A549 (cell line): ENCODE measurements around the gene IPPK. TPM values are rescaled to one million over a fixed set of nuclear protein-coding genes. Genes with fewer than 3 reads are reported as not detected.

ENCODE experiments used
- ATAC-seq, 2 experiments: fragments of 200-7000 bp in 1 of 2; fragments of >200 bp in 1 of 2; cut with Nextera tagmentation in 1 of 2; cut with Tn5 transposase in 1 of 2; 3 replicates each; pipeline versions ENCODE4 v1.8.0 to v1.9.1; 2018 to 2020; ENCODE audit warnings: mild to moderate bottlenecking in 1 of 2, moderate library complexity in 1 of 2
- CTCF ChIA-PET: fragments of 300-600 bp; sonication (Branson Sonifier 250); formaldehyde crosslinking; extraction: SDS; loops from one replicate; lab custom pipeline; 2021; ENCODE audit warnings: antibody characterized with exemption, inconsistent platforms; lab: Yijun Ruan, JAX
- POLR2A ChIA-PET: fragments of 350-600 bp; formaldehyde crosslinking; extraction: SDS; loops from one replicate; lab custom pipeline; 2021; ENCODE audit warnings: antibody characterized with exemption, inconsistent platforms; lab: Yijun Ruan, JAX
- DNase-seq, 2 experiments: peaks; one replicate each; pipeline versions ENCODE4 v3.0.0 to v3.0.0-alpha.2; 2011 to 2016; ENCODE audit warnings: low read depth in 1 of 2, low spot score in 1 of 2
- FAIRE-seq: peaks from 2 replicates; lab custom pipeline; 2011; peaks lifted over from hg19 to GRCh38; lab: Jason Lieb, UNC
- H3K27ac ChIP-seq, 2 experiments: fragments of >200 bp; sonication (Bioruptor Twin); formaldehyde crosslinking; 3 replicates each; pipeline ENCODE4 v1.5.1; 2016 to 2017
- H3K4me1 ChIP-seq: fragments of >200 bp; sonication (Bioruptor Twin); formaldehyde crosslinking; 3 replicates; pipeline ENCODE4 v1.6.1; 2016
- H3K4me2 ChIP-seq: fragments of >200 bp; sonication (Bioruptor Twin); formaldehyde crosslinking; 3 replicates; pipeline ENCODE4 v1.6.1; 2016
- H3K4me3 ChIP-seq: fragments of >200 bp; sonication (Bioruptor Twin); formaldehyde crosslinking; 3 replicates; pipeline ENCODE4 v1.5.1; 2016
- H3K9me3 ChIP-seq: fragments of >200 bp; sonication (Bioruptor Twin); formaldehyde crosslinking; 3 replicates; pipeline ENCODE4 v1.6.1; 2016
- CBX2 ChIP-seq: fragments of 200-600 bp; sonication (generic); IDR thresholded peaks from 2 replicates; pipeline ENCODE4 v1.6.1; 2016; ENCODE audit warnings: low read depth, mild to moderate bottlenecking, borderline replicate concordance
- CBX8 ChIP-seq: fragments of 200-600 bp; sonication (generic); IDR thresholded peaks from 2 replicates; pipeline ENCODE4 v1.6.1; 2016
- CEBPB ChIP-seq, 2 experiments: fragments of >200 bp in 1 of 2; sonication (Bioruptor Twin) in 1 of 2; formaldehyde crosslinking in 1 of 2; IDR thresholded peaks; 2 replicates each; pipeline ENCODE4 v1.6.1; 2012 to 2016
- CHD2 ChIP-seq: fragments of 150-350 bp; IDR thresholded peaks from 2 replicates; pipeline ENCODE4 v1.6.1; 2014; ENCODE audit warnings: low read length; ENCODE audit not compliant: partially characterized antibody
- E2F6 ChIP-seq: IDR thresholded peaks from 2 replicates; pipeline ENCODE4 v1.6.1; 2012; ENCODE audit warnings: low read depth, borderline replicate concordance
- EHF ChIP-seq: fragments of 250-450 bp; sonication (Bioruptor Pico); IDR thresholded peaks from 2 replicates; pipeline ENCODE4 v1.5.0; 2020; ENCODE audit warnings: mild to moderate bottlenecking
- EHMT2 ChIP-seq: fragments of 200-600 bp; sonication (generic); IDR thresholded peaks from 2 replicates; pipeline ENCODE4 v1.6.1; 2016; ENCODE audit warnings: antibody characterized with exemption, low read depth, mild to moderate bottlenecking, moderate library complexity
- EP300 ChIP-seq, 2 experiments: fragments of >200 bp; sonication (Bioruptor Twin); formaldehyde crosslinking; IDR thresholded peaks; 2 replicates in 1 of 2; 3 replicates in 1 of 2; pipeline ENCODE4 v1.6.1; 2016 to 2017
- ESRRA ChIP-seq: fragments of 150-350 bp; IDR thresholded peaks from 2 replicates; pipeline ENCODE4 v1.6.1; 2014; ENCODE audit warnings: mild to moderate bottlenecking, low read length, borderline replicate concordance
- FOSB ChIP-seq: fragments of 250-450 bp; sonication (Bioruptor Pico); IDR thresholded peaks from 2 replicates; pipeline ENCODE4 v1.5.0; 2020; ENCODE audit warnings: mild to moderate bottlenecking, moderate library complexity
- FOSL2 ChIP-seq, 2 experiments: fragments of 450-650 bp in 1 of 2; fragments of >200 bp in 1 of 2; sonication (Bioruptor Twin) in 1 of 2; formaldehyde crosslinking; IDR thresholded peaks; 2 replicates each; pipeline versions ENCODE4 v1.5.0 to v1.6.1; 2016 to 2020; ENCODE audit warnings: mild to moderate bottlenecking in 1 of 2, moderate library complexity in 1 of 2
- FOXS1 ChIP-seq: fragments of 250-450 bp; sonication (Bioruptor Pico); IDR thresholded peaks from 2 replicates; pipeline ENCODE4 v1.5.0; 2020; ENCODE audit warnings: mild to moderate bottlenecking, moderate library complexity
- GATA3 ChIP-seq: IDR thresholded peaks from 2 replicates; pipeline ENCODE4 v1.6.1; 2012; ENCODE audit warnings: borderline replicate concordance
- HES2 ChIP-seq: fragments of >200 bp; sonication (Bioruptor Twin); formaldehyde crosslinking; IDR thresholded peaks from 2 replicates; pipeline ENCODE4 v1.6.1; 2016
- HEYL ChIP-seq: fragments of 250-450 bp; sonication (Bioruptor Pico); IDR thresholded peaks from 2 replicates; pipeline ENCODE4 v1.8.0; 2021; ENCODE audit warnings: mild to moderate bottlenecking, moderate library complexity
- HMGXB4 ChIP-seq: fragments of 250-450 bp; sonication (Bioruptor Pico); IDR thresholded peaks from 2 replicates; pipeline ENCODE4 v1.5.0; 2021; ENCODE audit warnings: mild to moderate bottlenecking, moderate library complexity, borderline replicate concordance
- HOXB13 ChIP-seq: fragments of 250-450 bp; sonication (Bioruptor Pico); IDR thresholded peaks from 2 replicates; pipeline ENCODE4 v1.5.0; 2020; ENCODE audit warnings: low read depth, mild to moderate bottlenecking, moderate library complexity
- HOXB5 ChIP-seq: fragments of 250-450 bp; sonication (Bioruptor Pico); IDR thresholded peaks from 2 replicates; pipeline ENCODE4 v1.5.0; 2020; ENCODE audit warnings: mild to moderate bottlenecking, moderate library complexity
- KDM5A ChIP-seq: fragments of 200-600 bp; sonication (generic); IDR thresholded peaks from 2 replicates; pipeline ENCODE4 v1.6.1; 2016; ENCODE audit warnings: antibody characterized with exemption, mild to moderate bottlenecking
- MAFK ChIP-seq: fragments of 450-650 bp; IDR thresholded peaks from 2 replicates; pipeline ENCODE4 v1.6.1; 2014; ENCODE audit not compliant: partially characterized antibody
- MAX ChIP-seq: IDR thresholded peaks from 2 replicates; pipeline ENCODE4 v1.6.1; 2012
- MYC ChIP-seq: IDR thresholded peaks from 2 replicates; pipeline ENCODE4 v1.6.1; 2012; ENCODE audit warnings: mild to moderate bottlenecking, inconsistent platforms, low read length, improper control_type of control experiment, borderline replicate concordance
- NFE2L2 ChIP-seq: fragments of 150-350 bp; conservative IDR thresholded peaks from 2 replicates; pipeline ENCODE4 v1.6.1; 2014; ENCODE audit warnings: low read length
- NPAS2 ChIP-seq: fragments of 250-450 bp; sonication (Bioruptor Pico); IDR thresholded peaks from 2 replicates; pipeline ENCODE4 v1.8.0; 2022; ENCODE audit warnings: mild to moderate bottlenecking, moderate library complexity, borderline replicate concordance
- POLR2AphosphoS2 ChIP-seq: conservative IDR thresholded peaks from 2 replicates; pipeline ENCODE4 v1.6.1; 2012; ENCODE audit warnings: low read length, improper control_type of control experiment, inconsistent platforms
- RNF2 ChIP-seq: fragments of 200-600 bp; sonication (generic); IDR thresholded peaks from 2 replicates; pipeline ENCODE4 v1.6.1; 2016; ENCODE audit warnings: low read depth, mild to moderate bottlenecking, antibody characterized with exemption, moderate library complexity, borderline replicate concordance
- SMC3 ChIP-seq: fragments of >200 bp; sonication (Bioruptor Twin); formaldehyde crosslinking; IDR thresholded peaks from 3 replicates; pipeline ENCODE4 v1.6.1; 2018; ENCODE audit warnings: inconsistent platforms
- SREBF2 ChIP-seq: fragments of 450-650 bp; IDR thresholded peaks from 2 replicates; pipeline ENCODE4 v1.6.1; 2014; ENCODE audit warnings: mild to moderate bottlenecking, moderate library complexity
- TP53 ChIP-seq: fragments of 250-450 bp; sonication (Bioruptor Pico); IDR thresholded peaks from 2 replicates; pipeline ENCODE4 v1.5.0; 2021; ENCODE audit warnings: mild to moderate bottlenecking, moderate library complexity
- ZC3H11A ChIP-seq: fragments of 450-650 bp; IDR thresholded peaks from 2 replicates; pipeline ENCODE4 v1.6.1; 2014; ENCODE audit warnings: antibody characterized with exemption, mild to moderate bottlenecking
- ZNF302 ChIP-seq: fragments of 250-450 bp; sonication (Bioruptor Pico); IDR thresholded peaks from 2 replicates; pipeline ENCODE4 v1.9.0; 2021; ENCODE audit warnings: inconsistent platforms, mild to moderate bottlenecking, moderate library complexity
- ZSCAN20 ChIP-seq: fragments of 250-450 bp; sonication (Bioruptor Pico); IDR thresholded peaks from 2 replicates; pipeline ENCODE4 v1.8.0; 2022; ENCODE audit warnings: mild to moderate bottlenecking, moderate library complexity
- WGBS: methylation state at CpG from one replicate; pipeline ENCODE4 v1.1.6; 2017; ENCODE audit errors: missing lambda C conversion rate; 5-methylcytosine and 5-hydroxymethylcytosine counted together
- polyA plus RNA-seq, 4 experiments: library from polyadenylated mRNA; depleted of rRNA in 3 of 4; stranded (reverse); fragments of >200 nt; fragmentation: RNase III in 1 of 4; extraction: RNeasy Plus Mini Kit Qiagen cat#74134 plus additional on column Dnase treatment in 1 of 4; gene quantifications; 2 replicates in 3 of 4; 3 replicates in 1 of 4; pipeline ENCODE4 v1.2.3, GENCODE V29; 2011 to 2017

Gene IPPK
- polyA plus RNA-seq, 2 of the 4 experiments (the other 2 are of a cell fraction) = 12.2 to 20.0 TPM

- H3K27ac ChIP-seq = no peak overlapping the region
- TF ChIP-seq NPAS2 (CRISPR knock-in tag) (no peak), KDM5A (no peak), NFE2L2 (no peak), HOXB13 (no peak), MAX (no peak), MAFK (no peak), POLR2AphosphoS2 (no peak), EHMT2 (no peak), GATA3 (no peak), FOXS1 (CRISPR knock-in tag) (no peak), ESRRA (no peak)
- ChIA-PET POLR2A (no interaction called here), CTCF (interaction anchor here (6.0 kb wide), 1 partner anchor 16 kb away, joined by 30 read pairs; no protein-coding TSS in a partner anchor)
- FAIRE-seq = no peak
- DNase-seq = no peak
- H3K4me2 ChIP-seq = no peak overlapping the region
- no peaks in the 10 kb centered on the region for H3K4me1 ChIP-seq
- no peak for ATAC-seq
- 93% methylated on average over 10 of the region's 10 CpGs for WGBS
- no peaks in the 10 kb centered on the region for H3K9me3 ChIP-seq
- no peak overlapping the region for H3K4me3 ChIP-seq
These were observed 51.2 kb downstream of the IPPK start for GRCh38 chr9:92618633-92619225.

- Histone ChIP-seq H3K4me1 (no peaks in the 10 kb centered on the region), H3K4me3 (no peak overlapping the region)
- 93% methylated on average over 11 of the region's 11 CpGs for WGBS
- ATAC-seq (no peak), FAIRE-seq (no peak)
- POLR2A ChIA-PET = no interaction called here
- TF ChIP-seq ZNF302 (CRISPR knock-in tag) = no peak
- TF ChIP-seq FOSB = no peak
- no peak for TF ChIP-seq CBX8
- TF ChIP-seq CEBPB (IDR thresholded peaks at IDR 0.05) = no peak
- TF ChIP-seq EP300 (IDR thresholded peaks at IDR 0.05) = no peak
- TF ChIP-seq HEYL (CRISPR knock-in tag) = no peak
- no peak for TF ChIP-seq MYC
- TF ChIP-seq, all 56 proteins: peak for 0
- Histone ChIP-seq H3K9me3 (no peaks in the 10 kb centered on the region), H3K4me2 (no peak overlapping the region), H3K27ac (no peak overlapping the region)
- CTCF ChIA-PET = interaction anchor here (6.0 kb wide), 1 partner anchor 17 kb away, joined by 30 read pairs; no protein-coding TSS in a partner anchor
- no peak for DNase-seq
These were observed 51.9 kb downstream of the IPPK start for GRCh38 chr9:92617951-92618510.

- no peak overlapping the region for H3K27ac ChIP-seq
- ChIA-PET CTCF (interaction anchor here (1.3 to 6.0 kb wide), 2 partner anchors 18 to 174 kb away, joined by 4 to 30 read pairs; no protein-coding TSS in a partner anchor), POLR2A (no interaction called here)
- H3K4me2 ChIP-seq = no peak overlapping the region
- no peak overlapping the region for H3K4me3 ChIP-seq
- ATAC-seq = no peak
- DNase-seq = no peak
- H3K4me1 ChIP-seq = no peaks in the 10 kb centered on the region
- H3K9me3 ChIP-seq = no peaks in the 10 kb centered on the region
- no peak for TF ChIP-seq ZNF302 (CRISPR knock-in tag)
- no peak for TF ChIP-seq CBX2
- TF ChIP-seq SMC3 = no peak
- no peak for TF ChIP-seq KDM5A
- TF ChIP-seq CBX8 = no peak
- TF ChIP-seq TP53 (CRISPR knock-in tag) = no peak
- no peak for TF ChIP-seq E2F6
- TF ChIP-seq ZC3H11A = no peak
- no peak for TF ChIP-seq EHF (CRISPR knock-in tag)
- no peak for TF ChIP-seq HMGXB4
- TF ChIP-seq HOXB13 = no peak
- no peak for TF ChIP-seq SREBF2
- TF ChIP-seq HOXB5 (CRISPR knock-in tag) = no peak
- TF ChIP-seq HES2 = no peak
- TF ChIP-seq FOSL2 (IDR thresholded peaks at IDR 0.05) = no peak
- TF ChIP-seq FOSL2 (CRISPR knock-in tag; IDR thresholded peaks at IDR 0.05) = no peak
- no peak for TF ChIP-seq CHD2
- no peak for TF ChIP-seq ZSCAN20 (CRISPR knock-in tag)
- no peak for TF ChIP-seq RNF2
- WGBS = 91% methylated on average over 5 of the region's 11 CpGs
- FAIRE-seq = no peak
These were observed 52.6 kb downstream of the IPPK start for GRCh38 chr9:92617195-92617813.
